ENCODE results near the gene CLDN1.

- TF ChIP-seq, protein P1, sequence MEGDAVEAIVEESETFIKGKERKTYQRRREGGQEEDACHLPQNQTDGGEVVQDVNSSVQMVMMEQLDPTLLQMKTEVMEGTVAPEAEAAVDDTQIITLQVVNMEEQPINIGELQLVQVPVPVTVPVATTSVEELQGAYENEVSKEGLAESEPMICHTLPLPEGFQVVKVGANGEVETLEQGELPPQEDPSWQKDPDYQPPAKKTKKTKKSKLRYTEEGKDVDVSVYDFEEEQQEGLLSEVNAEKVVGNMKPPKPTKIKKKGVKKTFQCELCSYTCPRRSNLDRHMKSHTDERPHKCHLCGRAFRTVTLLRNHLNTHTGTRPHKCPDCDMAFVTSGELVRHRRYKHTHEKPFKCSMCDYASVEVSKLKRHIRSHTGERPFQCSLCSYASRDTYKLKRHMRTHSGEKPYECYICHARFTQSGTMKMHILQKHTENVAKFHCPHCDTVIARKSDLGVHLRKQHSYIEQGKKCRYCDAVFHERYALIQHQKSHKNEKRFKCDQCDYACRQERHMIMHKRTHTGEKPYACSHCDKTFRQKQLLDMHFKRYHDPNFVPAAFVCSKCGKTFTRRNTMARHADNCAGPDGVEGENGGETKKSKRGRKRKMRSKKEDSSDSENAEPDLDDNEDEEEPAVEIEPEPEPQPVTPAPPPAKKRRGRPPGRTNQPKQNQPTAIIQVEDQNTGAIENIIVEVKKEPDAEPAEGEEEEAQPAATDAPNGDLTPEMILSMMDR (IDR thresholded peaks at IDR 0.05), result no peak
- TF ChIP-seq EZH2 (IDR thresholded peaks at IDR 0.05; ENCODE audit: borderline replicate concordance, insufficient read depth, low read depth, low read length, poor library complexity, severe bottlenecking), result no peak
Observed at GRCh38 chr3:190339130-190339529, 16.9 kb upstream of the CLDN1 start.
